ENCODE data around the gene MTOR.

The MTOR gene

GRCh38 chr1:11062965-11063401, 199.4 kb downstream of the MTOR start:
- H3K4me3 ChIP-seq (ENCODE audit: low read depth, low read length): no peak overlapping the region
- no peak for DNase-seq
- no peaks in the 10 kb centered on the region for H3K9me3 ChIP-seq (ENCODE audit: severe bottlenecking)
- peaks cover 57% of the 10 kb centered on the region for H3K36me3 ChIP-seq
- no peak for TF ChIP-seq CTCF (IDR thresholded peaks at IDR 0.05; ENCODE audit: low read depth, low read length)
- no peak overlapping the region for H3K27ac ChIP-seq
- no peaks in the 10 kb centered on the region for H3K27me3 ChIP-seq (ENCODE audit: insufficient read depth, low read depth, severe bottlenecking)

- Histone ChIP-seq H3K27ac (no peak overlapping the region), H3K36me3 (peaks cover 54% of the 10 kb centered on the region), H3K4me3 (ENCODE audit: low read depth, low read length) (no peak overlapping the region), H3K9me3 (ENCODE audit: severe bottlenecking) (no peaks in the 10 kb centered on the region), H3K27me3 (ENCODE audit: insufficient read depth, low read depth, severe bottlenecking) (no peaks in the 10 kb centered on the region)
- TF ChIP-seq CTCF (IDR thresholded peaks at IDR 0.05; ENCODE audit: low read depth, low read length): no peak
- no peak for DNase-seq
These were observed 200.5 kb downstream of the MTOR start for GRCh38 chr1:11061652-11062365.

- Histone ChIP-seq H3K36me3 (peaks cover 49% of the 10 kb centered on the region), H3K27me3 (ENCODE audit: insufficient read depth, low read depth, severe bottlenecking) (no peaks in the 10 kb centered on the region), H3K27ac (peak within 1 kb of the TSS; percentile 79), H3K9me3 (ENCODE audit: severe bottlenecking) (no peaks in the 10 kb centered on the region), H3K4me3 (ENCODE audit: low read depth, low read length) (peak within 1 kb of the TSS; percentile 90)
- DNase-seq: peak; percentile 89
- TF ChIP-seq CTCF (IDR thresholded peaks at IDR 0.05; ENCODE audit: low read depth, low read length): peak; percentile 46; the same call in 1 of the 2 replicates
These were observed 202.2 kb downstream of the MTOR start, which contains the start of gene SRM for GRCh38 chr1:11059968-11060830. SRM (minus strand) TSS chr1:11060018; CDS start chr1:11059943, 75 bp downstream.

GRCh38 chr1:11059155-11059967, 203.0 kb downstream of the MTOR start:
- no peaks in the 10 kb centered on the region for H3K27me3 ChIP-seq (ENCODE audit: insufficient read depth, low read depth, severe bottlenecking)
- TF ChIP-seq CTCF (IDR thresholded peaks at IDR 0.05; ENCODE audit: low read depth, low read length): no peak
- H3K9me3 ChIP-seq (ENCODE audit: severe bottlenecking): no peaks in the 10 kb centered on the region
- DNase-seq: no peak
- H3K4me3 ChIP-seq (ENCODE audit: low read depth, low read length): peak overlapping the region; percentile 90
- peak overlapping the region; percentile 79 for H3K27ac ChIP-seq
- H3K36me3 ChIP-seq: peaks cover 44% of the 10 kb centered on the region

GRCh38 chr1:11058595-11059154, 203.7 kb downstream of the MTOR start:
- no peak for DNase-seq

More at GRCh38 chr1:11058595-11059154, 203.7 kb downstream of the MTOR start:
- Histone ChIP-seq H3K27ac (no peak overlapping the region), H3K9me3 (ENCODE audit: severe bottlenecking) (no peaks in the 10 kb centered on the region), H3K4me3 (ENCODE audit: low read depth, low read length) (peak overlapping the region; percentile 90), H3K27me3 (ENCODE audit: insufficient read depth, low read depth, severe bottlenecking) (no peaks in the 10 kb centered on the region), H3K36me3 (peaks cover 41% of the 10 kb centered on the region)
- no peak for TF ChIP-seq CTCF (IDR thresholded peaks at IDR 0.05; ENCODE audit: low read depth, low read length)
